ENCODE measurements around the gene ATP1A3. TPM values are rescaled to one million over a fixed set of nuclear protein-coding genes. Genes with fewer than 3 reads are reported as not detected.

ATP1A3 gene
- total RNA-seq, 1 experiment from 2014 or later = 34.2 TPM

DNA sequence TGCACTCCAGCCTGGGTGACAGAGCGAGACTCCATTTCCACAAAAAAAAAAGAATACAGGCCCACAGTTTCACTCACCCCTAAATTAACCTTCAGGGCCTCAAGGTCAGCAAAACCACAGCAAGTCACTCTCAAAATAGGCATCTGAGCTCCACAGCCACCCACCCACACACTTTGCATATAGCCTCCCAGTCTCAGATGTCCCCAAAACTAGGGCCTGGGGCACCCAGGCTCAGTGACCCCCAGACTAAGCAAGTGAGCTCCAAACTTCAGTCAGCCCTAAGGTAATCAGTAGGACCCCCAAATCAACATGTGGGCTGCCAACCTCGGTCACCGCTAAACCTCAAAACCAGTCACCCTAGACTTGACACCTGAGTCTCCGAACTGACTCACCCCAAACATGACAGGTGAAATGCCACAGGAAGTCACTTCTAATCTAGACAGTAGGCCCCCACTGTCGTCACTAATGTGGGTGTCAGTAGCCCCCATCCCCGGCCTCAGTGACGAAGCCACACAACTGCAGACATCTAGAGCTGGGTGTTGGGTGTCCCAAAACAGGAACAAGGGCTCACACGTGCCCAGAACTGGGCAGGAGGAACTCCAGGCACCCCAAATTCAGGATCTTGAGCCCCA, 48.8 kb downstream of the ATP1A3 start:
- no peak overlapping the region for H3K4me3 Mint-ChIP-seq
- H3K36me3 Mint-ChIP-seq = no peaks in the 10 kb centered on the region
- ChIA-PET POLR2A (no interaction called here), CTCF (interaction anchor here (1.5 to 1.8 kb wide), 2 partner anchors 8 to 14 kb away, joined by 4 to 7 read pairs; partner anchors contain the start of gene RABAC1)
- H3K4me1 Mint-ChIP-seq = no peaks in the 10 kb centered on the region
- TF ChIP-seq, protein P1, sequence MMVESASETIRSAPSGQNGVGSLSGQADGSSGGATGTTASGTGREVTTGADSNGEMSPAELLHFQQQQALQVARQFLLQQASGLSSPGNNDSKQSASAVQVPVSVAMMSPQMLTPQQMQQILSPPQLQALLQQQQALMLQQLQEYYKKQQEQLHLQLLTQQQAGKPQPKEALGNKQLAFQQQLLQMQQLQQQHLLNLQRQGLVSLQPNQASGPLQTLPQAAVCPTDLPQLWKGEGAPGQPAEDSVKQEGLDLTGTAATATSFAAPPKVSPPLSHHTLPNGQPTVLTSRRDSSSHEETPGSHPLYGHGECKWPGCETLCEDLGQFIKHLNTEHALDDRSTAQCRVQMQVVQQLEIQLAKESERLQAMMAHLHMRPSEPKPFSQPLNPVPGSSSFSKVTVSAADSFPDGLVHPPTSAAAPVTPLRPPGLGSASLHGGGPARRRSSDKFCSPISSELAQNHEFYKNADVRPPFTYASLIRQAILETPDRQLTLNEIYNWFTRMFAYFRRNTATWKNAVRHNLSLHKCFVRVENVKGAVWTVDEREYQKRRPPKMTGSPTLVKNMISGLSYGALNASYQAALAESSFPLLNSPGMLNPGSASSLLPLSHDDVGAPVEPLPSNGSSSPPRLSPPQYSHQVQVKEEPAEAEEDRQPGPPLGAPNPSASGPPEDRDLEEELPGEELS (CRISPR knock-in tag; IDR thresholded peaks at IDR 0.05) = no peak
- TF ChIP-seq IRF2 (CRISPR knock-in tag; IDR thresholded peaks at IDR 0.05; ENCODE audit: borderline replicate concordance, low read depth) (no peak), ZNF138 (CRISPR knock-in tag; conservative IDR thresholded peaks at IDR 0.05) (no peak), ZNF512 (CRISPR knock-in tag; IDR thresholded peaks at IDR 0.05; ENCODE audit: borderline replicate concordance) (no peak), GABPB1 (CRISPR knock-in tag; IDR thresholded peaks at IDR 0.05) (no peak), RELA (CRISPR knock-in tag; IDR thresholded peaks at IDR 0.05; ENCODE audit: borderline replicate concordance) (no peak), ZNF232 (CRISPR knock-in tag; IDR thresholded peaks at IDR 0.05) (no peak), SMAD3 (CRISPR knock-in tag; IDR thresholded peaks at IDR 0.05; ENCODE audit: borderline replicate concordance) (no peak), KAT7 (CRISPR knock-in tag; IDR thresholded peaks at IDR 0.05; ENCODE audit: borderline replicate concordance) (no peak), ZNF121 (CRISPR knock-in tag; IDR thresholded peaks at IDR 0.05) (no peak), PRRX2 (CRISPR knock-in tag; IDR thresholded peaks at IDR 0.05) (no peak), SOX15 (CRISPR knock-in tag; IDR thresholded peaks at IDR 0.05) (no peak), ZNF425 (CRISPR knock-in tag; conservative IDR thresholded peaks at IDR 0.05) (no peak), IRF1 (CRISPR knock-in tag; IDR thresholded peaks at IDR 0.05) (no peak)
- TF ChIP-seq, protein P2, sequence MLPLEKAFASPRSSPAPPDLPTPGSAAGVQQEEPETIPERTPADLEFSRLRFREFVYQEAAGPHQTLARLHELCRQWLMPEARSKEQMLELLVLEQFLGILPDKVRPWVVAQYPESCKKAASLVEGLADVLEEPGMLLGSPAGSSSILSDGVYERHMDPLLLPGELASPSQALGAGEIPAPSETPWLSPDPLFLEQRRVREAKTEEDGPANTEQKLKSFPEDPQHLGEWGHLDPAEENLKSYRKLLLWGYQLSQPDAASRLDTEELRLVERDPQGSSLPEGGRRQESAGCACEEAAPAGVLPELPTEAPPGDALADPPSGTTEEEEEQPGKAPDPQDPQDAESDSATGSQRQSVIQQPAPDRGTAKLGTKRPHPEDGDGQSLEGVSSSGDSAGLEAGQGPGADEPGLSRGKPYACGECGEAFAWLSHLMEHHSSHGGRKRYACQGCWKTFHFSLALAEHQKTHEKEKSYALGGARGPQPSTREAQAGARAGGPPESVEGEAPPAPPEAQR (CRISPR knock-in tag; IDR thresholded peaks at IDR 0.05) = no peak
- TF ChIP-seq, protein P3, sequence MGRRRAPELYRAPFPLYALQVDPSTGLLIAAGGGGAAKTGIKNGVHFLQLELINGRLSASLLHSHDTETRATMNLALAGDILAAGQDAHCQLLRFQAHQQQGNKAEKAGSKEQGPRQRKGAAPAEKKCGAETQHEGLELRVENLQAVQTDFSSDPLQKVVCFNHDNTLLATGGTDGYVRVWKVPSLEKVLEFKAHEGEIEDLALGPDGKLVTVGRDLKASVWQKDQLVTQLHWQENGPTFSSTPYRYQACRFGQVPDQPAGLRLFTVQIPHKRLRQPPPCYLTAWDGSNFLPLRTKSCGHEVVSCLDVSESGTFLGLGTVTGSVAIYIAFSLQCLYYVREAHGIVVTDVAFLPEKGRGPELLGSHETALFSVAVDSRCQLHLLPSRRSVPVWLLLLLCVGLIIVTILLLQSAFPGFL (CRISPR knock-in tag; IDR thresholded peaks at IDR 0.05; ENCODE audit: borderline replicate concordance) = no peak
- H3K27ac Mint-ChIP-seq = no peak overlapping the region
- H3K9me3 Mint-ChIP-seq = peaks cover 4% of the 10 kb centered on the region; the same call in 1 of the 2 replicates
- DNase-seq (ENCODE audit: low spot score) (no peak), ATAC-seq (no peak)
- peaks cover 48% of the 10 kb centered on the region for H3K27me3 Mint-ChIP-seq (ENCODE audit: low read depth)

All from WTC11 (cell line).